Measurements from ENCODE around the gene HELZ2. TPM values are rescaled to one million over a fixed set of nuclear protein-coding genes. Genes with fewer than 3 reads are reported as not detected.
A peak's percentile ranks its signal among the peaks of the same experiment; 100 is the strongest.

Gene HELZ2
- total RNA-seq, 1 experiment from 2014 or later: 18.1 TPM

DNA sequence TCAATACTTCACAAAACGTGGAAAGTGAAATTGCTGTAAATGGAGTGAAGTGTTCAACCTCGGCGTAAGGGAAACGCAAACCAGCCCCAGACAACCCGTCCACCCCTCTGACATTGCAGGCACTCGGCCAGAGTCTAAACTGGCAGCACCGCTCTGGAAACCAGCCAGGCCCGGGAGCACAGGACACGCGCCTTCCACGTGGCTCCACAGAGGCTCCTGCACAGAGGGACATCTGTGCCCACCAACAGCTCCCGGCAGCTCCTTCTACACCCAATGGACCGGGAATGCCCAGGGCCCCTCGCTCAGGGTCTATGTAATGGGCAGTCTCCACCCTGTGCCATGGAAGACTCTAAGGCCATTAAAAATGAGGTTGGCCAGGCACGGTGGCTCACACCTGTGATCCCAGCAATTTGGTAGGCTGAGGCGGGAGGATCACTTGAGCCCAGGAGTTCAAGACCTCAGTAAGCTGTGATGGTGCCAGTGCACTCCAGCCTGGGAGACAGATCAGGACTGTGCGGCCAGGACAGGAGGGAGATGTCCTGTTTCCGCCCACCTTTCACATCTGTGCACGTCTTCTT lies 3.4 kb upstream of the HELZ2 start:
- no peaks in the 10 kb centered on the region for H3K36me3 Mint-ChIP-seq (ENCODE audit: insufficient read depth, unreplicated experiment)
- no peak for DNase-seq (ENCODE audit: unreplicated experiment)
- no peaks in the 10 kb centered on the region for H3K9me3 Mint-ChIP-seq (ENCODE audit: unreplicated experiment)
- H3K27me3 Mint-ChIP-seq (ENCODE audit: insufficient read depth, unreplicated experiment): no peaks in the 10 kb centered on the region
- no peaks in the 10 kb centered on the region for H3K4me1 Mint-ChIP-seq (ENCODE audit: insufficient read depth, unreplicated experiment)
- BruUV-seq (replicated peaks): no TSS peak
- CTCF ChIA-PET: interaction anchor here (0.6 to 1.3 kb wide), 6 partner anchors 16 to 636 kb away, joined by 3 to 5 read pairs (median 3); no protein-coding TSS in a partner anchor
- POLR2A ChIA-PET: no interaction called here
- no peak overlapping the region for H3K4me3 Mint-ChIP-seq (ENCODE audit: unreplicated experiment)
- H3K27ac Mint-ChIP-seq (ENCODE audit: low read depth, unreplicated experiment): no peak overlapping the region
- TF ChIP-seq, protein P1, sequence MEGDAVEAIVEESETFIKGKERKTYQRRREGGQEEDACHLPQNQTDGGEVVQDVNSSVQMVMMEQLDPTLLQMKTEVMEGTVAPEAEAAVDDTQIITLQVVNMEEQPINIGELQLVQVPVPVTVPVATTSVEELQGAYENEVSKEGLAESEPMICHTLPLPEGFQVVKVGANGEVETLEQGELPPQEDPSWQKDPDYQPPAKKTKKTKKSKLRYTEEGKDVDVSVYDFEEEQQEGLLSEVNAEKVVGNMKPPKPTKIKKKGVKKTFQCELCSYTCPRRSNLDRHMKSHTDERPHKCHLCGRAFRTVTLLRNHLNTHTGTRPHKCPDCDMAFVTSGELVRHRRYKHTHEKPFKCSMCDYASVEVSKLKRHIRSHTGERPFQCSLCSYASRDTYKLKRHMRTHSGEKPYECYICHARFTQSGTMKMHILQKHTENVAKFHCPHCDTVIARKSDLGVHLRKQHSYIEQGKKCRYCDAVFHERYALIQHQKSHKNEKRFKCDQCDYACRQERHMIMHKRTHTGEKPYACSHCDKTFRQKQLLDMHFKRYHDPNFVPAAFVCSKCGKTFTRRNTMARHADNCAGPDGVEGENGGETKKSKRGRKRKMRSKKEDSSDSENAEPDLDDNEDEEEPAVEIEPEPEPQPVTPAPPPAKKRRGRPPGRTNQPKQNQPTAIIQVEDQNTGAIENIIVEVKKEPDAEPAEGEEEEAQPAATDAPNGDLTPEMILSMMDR (IDR thresholded peaks at IDR 0.05; ENCODE audit: unreplicated experiment): no peak
- intact Hi-C loops (cut with micrococcal nuclease): no loop called here

- TF ChIP-seq, protein P1 (IDR thresholded peaks at IDR 0.05; ENCODE audit: unreplicated experiment): no peak
- ChIA-PET POLR2A (interaction anchor here (0.6 kb wide), 2 partner anchors 10 to 35 kb away, joined by 3 to 4 read pairs; no protein-coding TSS in a partner anchor), CTCF (interaction anchor here (0.7 to 1.3 kb wide), 2 partner anchors 33 to 38 kb away, joined by 3 to 5 read pairs; no protein-coding TSS in a partner anchor)
- no peaks in the 10 kb centered on the region for H3K36me3 Mint-ChIP-seq (ENCODE audit: insufficient read depth, unreplicated experiment)
- BruUV-seq (replicated peaks): no TSS peak
- H3K27ac Mint-ChIP-seq (ENCODE audit: low read depth, unreplicated experiment): peak overlapping the region; percentile 40
- no peaks in the 10 kb centered on the region for H3K4me1 Mint-ChIP-seq (ENCODE audit: insufficient read depth, unreplicated experiment)
- no peak for DNase-seq (ENCODE audit: unreplicated experiment)
- H3K27me3 Mint-ChIP-seq (ENCODE audit: insufficient read depth, unreplicated experiment): no peaks in the 10 kb centered on the region
- no peak overlapping the region for H3K4me3 Mint-ChIP-seq (ENCODE audit: unreplicated experiment)
- intact Hi-C loops (cut with micrococcal nuclease): no loop called here
- no peaks in the 10 kb centered on the region for H3K9me3 Mint-ChIP-seq (ENCODE audit: unreplicated experiment)
Observed at GRCh38 chr20:63576311-63576710, 2.3 kb upstream of the HELZ2 start.

- Mint-ChIP-seq H3K4me3 (ENCODE audit: unreplicated experiment) (peak overlapping the region; percentile 78), H3K27ac (ENCODE audit: low read depth, unreplicated experiment) (no peak overlapping the region), H3K36me3 (ENCODE audit: insufficient read depth, unreplicated experiment) (no peaks in the 10 kb centered on the region), H3K9me3 (ENCODE audit: unreplicated experiment) (no peaks in the 10 kb centered on the region), H3K27me3 (ENCODE audit: insufficient read depth, unreplicated experiment) (no peaks in the 10 kb centered on the region), H3K4me1 (ENCODE audit: insufficient read depth, unreplicated experiment) (no peaks in the 10 kb centered on the region)
- CTCF ChIA-PET: no interaction called here
- TF ChIP-seq, protein P1 (IDR thresholded peaks at IDR 0.05; ENCODE audit: unreplicated experiment): no peak
- POLR2A ChIA-PET: interaction anchor here (1.1 to 2.5 kb wide), 3 partner anchors 10 to 290 kb away, joined by 4 to 12 read pairs (median 5); partner anchors contain the start of gene TPD52L2
- intact Hi-C loops (cut with micrococcal nuclease): no loop called here
- BruUV-seq (replicated peaks): no TSS peak
- DNase-seq (ENCODE audit: unreplicated experiment): peak; percentile 54
Observed at GRCh38 chr20:63574829-63575743, 1.0 kb upstream of the HELZ2 start.

DNA sequence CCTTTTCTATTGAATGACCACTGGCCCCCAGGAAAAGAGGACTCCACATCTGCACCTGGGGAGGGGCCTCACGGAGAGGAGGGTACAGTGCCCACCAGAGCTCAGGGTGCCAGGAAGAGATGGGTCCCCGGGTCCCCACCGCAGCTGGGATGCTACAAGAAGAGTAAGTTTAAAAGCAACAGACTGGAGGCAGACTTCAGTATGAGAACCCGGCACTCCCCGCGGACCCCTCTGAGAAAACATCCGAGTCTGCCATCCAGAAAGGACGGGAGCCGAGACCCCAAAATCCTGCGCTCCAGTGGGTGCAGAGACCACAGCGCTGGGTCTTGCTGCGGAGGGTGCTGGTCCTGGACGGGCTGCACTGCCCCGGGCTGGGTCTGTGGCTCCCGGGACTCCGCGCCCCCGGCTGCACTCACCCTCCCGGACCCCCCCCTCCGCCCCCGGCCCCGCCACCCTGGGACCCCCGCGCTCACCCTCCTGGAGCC lies 350 bp downstream of the HELZ2 start:
- TF ChIP-seq, protein P1 (IDR thresholded peaks at IDR 0.05; ENCODE audit: unreplicated experiment): no peak
- intact Hi-C loops (cut with micrococcal nuclease): no loop called here
- Mint-ChIP-seq H3K4me3 (ENCODE audit: unreplicated experiment) (peak overlapping the region; percentile 78), H3K36me3 (ENCODE audit: insufficient read depth, unreplicated experiment) (no peaks in the 10 kb centered on the region), H3K4me1 (ENCODE audit: insufficient read depth, unreplicated experiment) (no peaks in the 10 kb centered on the region), H3K27me3 (ENCODE audit: insufficient read depth, unreplicated experiment) (no peaks in the 10 kb centered on the region), H3K9me3 (ENCODE audit: unreplicated experiment) (no peaks in the 10 kb centered on the region), H3K27ac (ENCODE audit: low read depth, unreplicated experiment) (peak overlapping the region; percentile 87)
- BruUV-seq (replicated peaks): TSS peak; percentile 23
- DNase-seq (ENCODE audit: unreplicated experiment): no peak
- POLR2A ChIA-PET: interaction anchor here (0.6 to 2.5 kb wide), 6 partner anchors 9 to 291 kb away, joined by 3 to 12 read pairs (median 4); partner anchors contain the start of genes GMEB2, PTK6 and TPD52L2
- CTCF ChIA-PET: interaction anchor here (0.6 to 1.3 kb wide), 3 partner anchors 36 to 291 kb away, joined by 4 to 6 read pairs (median 4); partner anchors contain the start of genes PTK6 and TPD52L2
